Ramos (cell line): ENCODE results near the gene TBCD.
"Not testable (repeated sequence)": the region's sequence is repeated elsewhere in the genome, so short reads cannot be mapped to it uniquely, and the experiment has no call there.

Source experiments
- in situ Hi-C: fragments of 300-500 bp; cut with MboI; formaldehyde crosslinking; loops from one replicate; pipeline ENCODE4 v1.14.3; 2022; ENCODE audit warnings: low sequenced_read_pairs; ENCODE audit not compliant: unreplicated experiment

Gene TBCD

DNA sequence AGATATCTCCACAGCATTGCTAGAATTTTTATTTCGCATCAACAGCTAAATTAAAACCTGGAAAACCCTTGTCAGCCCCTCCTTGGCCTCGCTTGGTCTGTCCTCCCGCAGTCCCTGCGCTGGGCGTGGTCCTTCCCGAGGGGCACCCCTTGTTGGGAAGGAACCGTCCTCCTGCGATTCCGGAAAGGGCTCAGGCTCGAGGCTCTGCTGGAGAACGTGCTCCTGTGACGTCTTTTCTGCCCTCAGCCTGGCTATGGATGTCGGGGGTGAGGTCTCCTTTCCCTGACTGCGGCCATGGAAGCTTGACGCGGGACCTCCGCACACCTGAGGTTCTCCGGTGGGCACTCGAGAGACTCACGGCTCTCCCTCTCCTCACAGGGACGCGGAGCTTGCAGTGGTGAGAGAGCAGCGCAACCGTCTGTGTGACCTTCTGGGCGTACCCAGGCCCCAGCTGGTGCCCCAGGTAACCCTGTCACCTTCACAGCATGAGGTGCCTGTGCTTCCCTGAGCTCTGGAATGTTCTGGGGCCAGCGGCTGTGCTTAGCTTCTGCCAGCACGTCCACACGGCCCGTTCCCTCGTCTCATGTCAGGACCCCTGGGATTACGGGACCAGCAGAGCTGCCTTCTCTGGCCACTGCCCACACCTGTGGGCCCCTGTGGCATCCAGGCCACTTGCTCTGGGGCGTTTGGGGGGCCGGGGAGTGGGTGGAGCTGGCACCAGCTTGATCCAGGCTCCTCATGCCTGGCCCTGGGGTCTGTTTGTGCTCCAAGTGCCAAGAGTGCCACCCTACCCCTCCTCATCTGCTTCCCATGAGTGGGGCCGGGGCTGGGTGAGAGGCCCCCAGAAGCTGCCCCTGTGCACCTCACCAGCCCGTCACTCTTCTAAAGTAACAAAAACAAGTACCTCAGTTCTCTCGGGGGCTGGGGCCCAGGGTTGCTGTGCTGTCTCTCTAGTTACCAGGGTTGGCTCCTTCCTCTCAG is 189.4 kb downstream of the TBCD start:
- in situ Hi-C loops = no loop called here

DNA sequence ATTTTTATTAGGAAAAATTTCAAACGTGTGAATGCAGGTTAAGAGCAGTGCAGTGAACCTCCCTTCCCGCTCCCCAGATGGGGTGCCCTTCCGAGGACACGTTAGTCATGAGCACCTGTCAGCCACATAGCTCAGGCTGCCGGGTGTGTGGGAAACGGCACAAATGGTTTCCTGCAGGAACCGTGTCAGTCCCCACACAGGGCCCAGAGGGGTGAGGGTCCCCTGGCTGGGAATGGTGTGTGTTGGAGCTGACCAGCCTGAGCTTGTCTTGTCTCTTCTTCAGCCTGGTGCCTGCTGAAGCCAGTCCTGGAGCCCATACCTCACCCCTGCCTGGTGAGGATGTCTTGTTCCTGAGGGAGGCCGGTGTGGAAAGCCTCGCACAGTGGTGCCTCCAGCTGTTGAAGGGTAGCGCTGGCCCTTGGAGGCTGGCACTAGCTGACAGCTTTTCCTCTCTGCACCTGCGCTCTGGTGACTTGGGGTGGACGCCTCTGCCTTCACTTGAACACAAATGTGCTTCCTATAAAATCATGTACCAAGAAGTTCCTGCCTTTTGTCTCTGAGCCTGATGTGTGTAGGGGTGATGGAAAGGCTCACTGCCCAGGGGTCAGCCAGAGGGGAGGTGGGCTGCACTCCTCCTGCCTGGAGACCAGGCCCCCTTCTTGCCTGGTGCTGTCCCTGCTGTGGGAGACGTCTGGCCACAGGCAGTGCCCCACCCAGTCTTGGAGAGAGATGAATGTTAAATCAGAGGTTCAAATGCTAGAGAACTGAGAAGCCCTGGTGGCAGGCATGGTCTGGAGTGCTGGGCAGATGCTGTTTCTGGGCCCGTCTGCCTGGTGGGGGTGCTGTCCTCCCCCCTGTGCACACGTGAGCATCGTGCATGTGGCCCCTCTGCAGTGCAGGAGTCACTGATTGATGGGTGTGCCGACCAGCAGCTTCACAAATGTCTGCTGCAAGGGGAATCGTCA is 190.6 kb downstream of the TBCD start:
- in situ Hi-C loops = no loop called here

GRCh38 chr17:82943339-82943738 is 191.5 kb downstream of the TBCD start:
- in situ Hi-C loops = no loop called here

DNA sequence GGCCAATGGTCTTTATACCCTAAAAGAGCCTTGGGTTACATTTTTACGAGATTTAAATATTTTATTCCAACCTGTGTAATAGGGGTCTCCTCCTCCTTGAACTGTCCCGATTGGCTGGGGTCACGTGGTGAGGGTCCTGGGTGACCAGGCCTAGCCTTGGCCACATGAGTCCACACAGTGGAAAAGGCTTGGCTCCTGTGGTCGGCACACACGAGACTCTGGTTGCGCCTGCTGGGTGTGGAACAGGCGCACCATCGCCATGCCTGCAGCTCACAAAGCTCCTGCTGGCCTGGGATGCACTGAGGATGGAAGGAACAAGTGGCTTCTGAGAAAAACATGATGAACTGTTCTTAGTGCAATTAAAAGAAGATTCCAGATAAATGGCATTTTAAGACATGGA is 191.9 kb downstream of the TBCD start:
- in situ Hi-C loops = no loop called here

GRCh38 chr17:82944990-82945389 is 193.1 kb downstream of the TBCD start:
- in situ Hi-C loops = no loop called here

DNA sequence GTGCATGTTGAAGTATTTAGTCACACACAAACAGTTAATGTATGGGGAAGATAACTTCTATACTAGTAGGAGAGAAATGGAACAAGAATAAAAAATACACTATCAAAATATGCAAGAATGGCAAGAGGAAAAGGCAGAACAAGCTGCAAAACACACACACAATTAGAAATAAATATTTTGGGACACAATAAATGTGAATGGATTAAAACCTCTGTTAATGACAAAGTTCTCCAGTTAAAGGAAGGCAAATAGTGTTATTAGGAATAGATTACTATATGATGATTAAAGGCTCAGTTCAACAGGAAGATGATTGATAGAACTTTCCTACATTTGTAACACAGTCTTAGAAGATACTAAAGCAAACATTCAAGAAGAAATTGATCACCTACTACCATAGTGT is 194.2 kb downstream of the TBCD start:
- in situ Hi-C loops = no loop called here

DNA sequence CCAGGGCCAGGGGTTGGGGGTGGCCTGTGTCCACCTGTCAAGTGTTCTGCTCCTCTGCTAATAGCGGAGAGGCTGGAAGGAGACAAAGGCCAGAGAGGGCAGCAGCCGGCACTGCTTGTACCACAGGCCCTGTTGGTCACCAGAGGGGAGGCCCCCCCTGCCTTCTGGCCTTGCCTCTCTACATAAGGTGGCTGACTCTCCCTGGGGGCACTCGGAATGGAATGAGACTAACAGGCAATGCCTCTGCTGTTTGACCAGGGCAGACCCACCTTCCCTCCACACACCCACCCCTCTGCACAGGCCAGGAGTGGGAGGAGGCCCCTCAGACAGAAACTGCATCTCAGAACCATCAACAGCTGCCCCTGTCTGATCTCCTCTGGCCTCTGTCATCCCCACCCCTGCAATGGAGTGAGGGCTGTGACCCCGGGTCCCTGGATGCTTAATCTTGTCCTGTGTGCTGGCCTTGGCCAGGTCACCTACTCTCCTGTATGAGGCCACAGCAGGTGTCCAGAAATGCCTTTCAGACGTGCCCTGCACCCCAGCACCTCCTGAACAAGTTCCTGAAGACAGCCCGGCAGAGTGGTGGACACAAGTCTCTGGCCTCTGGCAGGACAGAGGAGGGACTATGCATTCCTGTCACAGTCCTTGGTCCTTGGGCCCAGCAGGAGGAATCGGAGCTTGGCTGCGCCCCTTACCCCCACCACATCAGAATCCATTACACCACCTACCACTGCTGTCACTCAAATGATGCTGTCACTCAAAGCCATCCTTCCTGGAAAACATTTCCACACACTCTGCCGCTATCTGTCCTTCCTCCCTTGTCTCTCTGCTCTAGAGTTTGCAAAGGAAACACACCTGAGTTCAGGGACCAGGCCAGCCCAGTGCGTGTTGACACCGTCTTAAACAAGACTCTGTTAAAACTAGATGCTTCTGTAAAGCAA is 195.5 kb downstream of the TBCD start:
- in situ Hi-C loops = no loop called here

DNA sequence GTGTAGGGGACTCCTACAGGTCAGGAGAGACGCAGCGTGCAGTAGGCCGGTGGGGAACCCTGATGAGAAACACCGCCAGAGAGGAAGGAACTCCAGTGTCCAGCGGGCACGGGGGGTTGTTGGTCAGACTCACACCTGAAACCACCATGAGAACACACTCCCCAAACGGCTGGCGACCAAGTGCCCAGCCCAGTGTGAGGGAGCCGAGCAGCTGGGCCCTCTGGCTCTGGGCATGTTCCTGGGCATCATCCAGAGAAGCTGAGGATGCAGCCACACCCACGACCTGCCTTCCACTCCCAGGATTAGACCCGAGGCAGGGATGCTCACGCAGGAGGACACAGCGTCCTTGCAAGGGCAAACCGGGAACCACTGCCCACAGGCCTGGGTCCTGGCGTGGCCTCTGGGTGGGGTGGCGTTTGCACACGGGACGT is 196.2 kb downstream of the TBCD start:
- in situ Hi-C loops = no loop called here

DNA sequence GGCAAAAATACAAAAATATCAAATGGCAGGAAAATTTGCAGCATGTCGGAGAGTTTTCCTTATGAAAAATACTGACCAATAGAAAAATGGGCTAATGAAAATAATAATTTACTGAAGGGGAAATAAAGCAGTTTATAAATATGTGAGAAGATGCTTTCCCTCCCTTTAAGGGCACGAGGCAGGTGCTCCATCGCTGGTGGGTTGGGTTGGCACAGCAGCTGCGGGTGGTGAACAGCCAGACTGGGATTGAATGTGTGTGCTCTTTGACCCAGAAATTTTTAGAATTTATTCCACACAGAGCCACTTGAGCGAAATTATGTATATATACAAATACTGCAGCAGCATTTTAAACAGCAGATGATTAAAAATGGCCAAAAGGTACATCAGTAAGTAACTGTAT is 197.1 kb downstream of the TBCD start:
- in situ Hi-C loops = no loop called here

DNA sequence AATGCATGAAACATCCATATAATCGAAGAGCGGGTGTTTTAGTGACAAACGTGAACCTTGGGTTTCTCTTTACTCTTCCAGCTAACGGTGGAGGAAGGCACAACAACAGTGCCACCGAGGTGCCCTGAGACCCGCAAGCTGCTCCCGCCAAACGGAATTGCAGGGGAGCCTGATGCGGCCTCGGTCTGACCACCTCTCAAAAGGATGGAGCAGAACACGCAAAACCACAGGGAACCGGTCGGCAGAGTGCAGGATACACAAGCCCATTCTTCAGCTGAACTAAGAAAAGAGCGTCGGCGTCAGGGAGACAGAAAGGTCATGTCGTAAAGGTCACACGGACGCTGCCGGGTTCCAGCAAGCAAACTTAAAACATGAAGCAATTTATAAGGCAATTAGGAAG is 197.5 kb downstream of the TBCD start:
- in situ Hi-C loops = no loop called here

DNA sequence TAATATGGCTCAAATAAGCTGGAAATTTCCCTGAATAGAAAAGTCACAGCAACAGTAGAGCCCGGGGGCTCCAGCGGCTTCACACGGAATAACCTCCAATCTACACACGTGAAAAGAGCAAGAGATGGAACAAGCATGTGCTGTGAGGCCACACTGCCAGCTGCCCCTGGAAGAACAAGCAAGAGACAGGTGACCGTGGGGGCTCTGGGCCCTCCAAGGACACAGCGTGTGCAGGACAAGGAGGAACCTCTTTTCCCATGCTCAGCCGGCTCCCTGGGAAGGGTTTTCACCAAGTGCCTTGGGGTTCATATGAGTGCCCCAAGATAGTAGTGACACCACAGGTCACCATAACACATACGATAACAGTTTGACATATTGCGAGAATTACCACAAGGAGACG is 198.1 kb downstream of the TBCD start:
- in situ Hi-C loops = no loop called here

DNA sequence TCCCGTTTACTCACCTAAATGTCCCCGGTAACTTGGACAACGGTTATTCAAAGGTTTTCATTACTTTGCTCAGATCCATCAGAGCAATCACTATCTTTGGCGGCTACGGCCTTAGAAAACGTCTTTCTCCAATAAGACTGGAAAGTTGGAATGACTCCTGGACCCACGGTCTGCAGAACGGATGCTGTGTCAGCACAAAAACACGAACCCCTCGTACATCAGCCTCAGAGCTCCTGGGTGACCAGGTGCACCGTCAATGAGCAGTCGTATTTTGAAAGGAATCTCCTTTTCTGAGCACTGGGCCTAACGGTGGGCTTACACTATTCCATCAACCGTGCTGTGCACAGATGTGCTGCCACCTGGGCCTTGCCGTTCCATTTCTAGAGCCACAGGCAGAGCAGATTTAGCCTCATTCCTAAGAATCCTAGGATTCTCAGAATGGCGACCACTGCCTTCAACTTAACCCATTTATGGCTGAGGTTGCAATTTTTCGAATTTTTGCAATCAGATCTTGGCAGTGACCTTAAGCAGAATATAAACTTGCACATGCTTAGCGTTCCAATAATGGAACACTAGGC is 198.7 kb downstream of the TBCD start:
- in situ Hi-C loops = no loop called here

DNA sequence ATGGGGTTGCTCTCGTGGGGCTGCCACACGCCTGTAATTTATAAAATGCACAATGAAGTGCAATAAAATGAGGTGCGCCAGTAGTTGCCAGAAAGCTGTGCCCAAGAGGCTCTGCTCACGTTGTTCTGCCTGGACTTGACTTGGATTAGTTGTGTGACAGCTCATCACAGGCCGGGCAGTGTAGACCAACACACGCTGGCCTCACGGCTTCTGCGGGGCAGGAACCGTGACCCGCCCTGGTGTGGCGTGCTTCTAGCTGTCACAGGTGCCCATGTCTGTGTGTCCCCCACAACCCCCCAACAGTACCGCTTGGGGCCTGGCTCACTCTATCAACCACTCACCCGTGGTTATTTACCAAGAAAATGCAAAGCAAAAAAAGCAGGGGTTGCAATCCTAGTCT is 200.2 kb downstream of the TBCD start:
- in situ Hi-C loops = no loop called here

- in situ Hi-C loops = not testable (repeated sequence)
Observed at GRCh38 chr17:82955106-82955505, 203.2 kb downstream of the TBCD start.

DNA sequence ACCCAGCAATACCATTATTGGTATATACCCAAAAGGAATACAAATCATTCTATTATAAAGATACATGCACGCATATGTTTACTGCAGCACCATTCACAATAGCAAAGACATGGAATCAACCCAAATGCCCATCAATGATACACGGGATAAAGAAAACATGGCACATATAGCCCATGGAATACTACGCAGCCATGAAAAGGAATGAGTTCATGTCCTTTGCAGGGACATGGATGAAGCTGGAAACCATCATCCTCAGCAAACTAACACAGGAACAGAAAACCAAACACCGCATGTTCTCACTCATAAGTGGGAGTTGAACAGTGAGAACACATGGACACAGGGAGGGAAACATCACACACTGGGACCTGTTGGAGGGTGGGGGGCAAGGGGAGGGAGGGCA is 203.8 kb downstream of the TBCD start:
- in situ Hi-C loops = not testable (repeated sequence)

DNA sequence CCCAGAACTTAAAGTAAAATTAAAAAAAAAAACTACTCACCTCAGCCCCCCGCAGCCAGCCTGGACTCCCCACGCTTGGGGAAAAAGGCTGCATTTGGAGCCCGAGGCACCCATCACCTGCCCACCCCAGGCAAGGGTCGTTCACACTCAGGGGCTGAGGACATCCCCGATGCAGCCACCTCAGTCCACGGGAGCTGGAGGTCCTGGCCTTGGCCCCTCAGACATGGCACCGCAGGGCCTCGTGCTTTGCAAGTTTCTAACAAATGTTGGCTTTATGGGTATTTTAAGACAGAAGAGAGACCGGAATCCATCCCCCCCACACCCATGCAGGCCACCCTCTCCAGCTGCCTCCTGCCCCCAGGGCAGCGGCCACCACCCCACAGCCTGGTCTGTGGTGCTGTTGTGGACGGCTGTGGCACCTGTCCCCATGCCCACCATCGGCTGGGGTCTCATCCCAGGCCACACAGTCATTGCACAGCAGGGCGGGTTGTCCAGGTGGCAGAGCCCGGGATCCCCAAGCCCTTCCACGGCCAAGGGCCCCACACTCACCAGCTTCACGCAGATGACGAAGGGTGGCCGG is 204.4 kb downstream of the TBCD start:
- in situ Hi-C loops = no loop called here

DNA sequence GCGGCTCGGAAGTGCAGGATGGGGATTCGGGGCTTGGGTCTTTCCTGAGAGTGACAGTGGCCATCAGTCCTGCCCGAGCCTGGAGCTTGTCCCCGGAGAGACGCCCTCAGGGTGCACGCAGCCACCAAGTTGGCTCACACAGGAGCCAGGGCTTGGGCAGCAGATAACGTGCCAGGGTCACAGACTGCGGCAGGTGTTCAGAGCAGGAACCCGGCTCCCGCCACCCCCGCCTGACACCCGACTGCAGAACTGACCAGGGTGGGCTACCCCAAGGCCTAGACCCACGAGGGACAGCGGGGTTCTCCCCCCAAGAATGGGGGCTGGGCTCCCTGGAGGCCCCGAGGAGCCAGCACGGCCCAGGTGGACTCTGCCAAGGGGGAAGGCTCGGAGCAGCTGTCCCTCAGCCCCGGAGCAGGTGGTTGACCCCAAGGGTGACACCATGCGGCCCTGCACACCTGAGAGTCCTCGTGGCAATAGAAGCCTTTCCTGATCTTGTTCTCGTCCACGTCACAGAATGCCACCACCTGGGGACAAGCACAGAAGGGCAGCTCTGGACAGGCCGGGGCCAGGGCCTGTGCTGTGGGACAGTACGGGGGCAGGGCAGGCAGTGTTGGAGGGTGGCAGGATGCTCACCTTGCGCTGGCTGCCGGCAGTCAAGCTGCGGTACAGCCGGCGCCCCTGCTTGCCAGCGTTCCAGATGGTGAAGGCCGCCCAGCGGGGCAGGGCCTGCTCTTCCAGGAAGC is 205.0 kb downstream of the TBCD start:
- in situ Hi-C loops = no loop called here

GRCh38 chr17:82957469-82957795 is 205.6 kb downstream of the TBCD start:
- in situ Hi-C loops = no loop called here
